Measurements from ENCODE around the gene TCF12.
"Not testable (repeated sequence)": the region's sequence is repeated elsewhere in the genome, so short reads cannot be mapped to it uniquely, and the experiment has no call there.

TCF12 gene

GRCh38 chr15:57097919-57098543 is 179.6 kb downstream of the TCF12 start:
- DNase-seq: not testable (repeated sequence)

GRCh38 chr15:57098896-57099295 is 180.5 kb downstream of the TCF12 start:
- DNase-seq: no peak

DNA sequence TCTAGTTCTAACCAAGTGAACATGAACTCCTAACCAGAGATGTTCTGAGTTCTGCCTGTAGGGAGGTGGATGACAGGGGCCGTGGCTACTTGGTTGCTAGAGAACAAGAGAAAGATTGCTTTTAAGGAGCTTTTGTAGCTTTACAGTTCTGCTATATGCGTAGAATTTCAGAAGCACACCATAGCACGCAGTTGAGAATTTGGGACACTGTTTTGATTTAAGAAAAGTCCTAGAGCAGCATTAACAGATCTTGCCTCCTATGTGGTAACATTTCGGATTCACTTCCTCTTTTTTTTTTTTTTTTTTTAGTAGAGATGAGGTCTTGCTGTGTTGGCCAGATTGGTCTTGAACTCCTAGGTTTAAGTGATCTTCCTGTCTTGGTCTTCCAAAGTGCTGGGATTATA is 181.7 kb downstream of the TCF12 start:
- no peak for DNase-seq

GRCh38 chr15:57102858-57103257 is 184.4 kb downstream of the TCF12 start:
- no peak for DNase-seq

DNA sequence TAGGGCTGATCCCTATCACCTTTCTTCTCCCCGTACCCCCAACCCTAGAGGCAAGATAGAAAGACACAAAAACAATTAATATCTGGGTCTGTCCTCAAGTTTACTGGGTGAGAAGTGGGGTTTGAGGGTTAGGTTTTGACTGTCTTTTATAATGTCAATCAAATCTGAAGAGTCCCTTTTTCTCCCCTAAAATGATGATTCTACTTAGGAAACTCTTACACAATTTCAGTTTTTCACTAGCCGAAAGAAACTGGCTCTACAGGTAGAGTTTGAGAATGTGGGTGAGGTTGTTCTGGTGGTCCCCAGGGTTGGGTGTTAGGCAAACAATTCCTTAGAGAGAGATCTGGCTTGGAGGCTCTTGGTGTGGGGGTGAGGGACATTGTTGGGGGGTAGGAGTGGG is 189.9 kb downstream of the TCF12 start:
- no peak for DNase-seq

GRCh38 chr15:57109005-57109404 is 190.6 kb downstream of the TCF12 start:
- no peak for DNase-seq

- DNase-seq: no peak
These were observed 192.6 kb downstream of the TCF12 start for GRCh38 chr15:57111002-57111401.

GRCh38 chr15:57112178-57112577 is 193.7 kb downstream of the TCF12 start:
- no peak for DNase-seq

- DNase-seq: no peak
These were observed 195.6 kb downstream of the TCF12 start for GRCh38 chr15:57114070-57114469.

- DNase-seq: no peak
These were observed 199.8 kb downstream of the TCF12 start for GRCh38 chr15:57118013-57118799.

DNA sequence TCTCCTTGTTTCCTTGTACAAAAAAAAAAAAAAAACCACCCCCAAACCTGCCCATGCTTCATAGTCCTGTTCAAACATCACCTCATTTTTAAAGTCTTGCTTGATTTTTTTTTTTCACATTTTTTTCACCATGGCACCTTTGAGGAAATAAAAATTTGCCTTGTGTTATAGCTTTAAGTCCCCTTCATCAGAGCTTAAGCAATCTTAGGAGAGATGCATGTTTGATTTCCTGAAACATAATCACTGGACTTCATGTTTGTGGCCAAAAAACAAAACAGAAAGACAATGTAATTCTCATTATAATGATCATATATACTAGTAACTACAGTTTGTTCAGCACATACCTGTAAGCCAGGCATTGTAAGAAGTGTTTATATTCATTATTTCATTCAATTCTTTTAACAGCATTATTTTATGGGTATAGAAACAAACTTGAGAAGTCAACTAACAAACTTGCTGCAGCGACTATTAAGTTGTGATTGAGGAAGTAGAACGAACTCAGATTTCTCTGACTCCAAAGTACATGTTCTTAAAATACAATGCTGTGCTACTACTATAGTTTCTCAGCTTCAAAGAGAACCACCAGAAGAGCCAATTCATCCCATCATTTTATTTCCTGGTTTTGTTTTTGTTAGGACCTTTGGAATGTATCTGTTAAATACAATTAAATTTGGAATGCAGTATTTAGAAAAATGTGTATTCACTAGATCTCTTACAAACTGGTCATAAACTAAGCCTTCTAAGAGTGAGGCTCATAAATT is 203.8 kb downstream of the TCF12 start:
- no peak for DNase-seq

DNA sequence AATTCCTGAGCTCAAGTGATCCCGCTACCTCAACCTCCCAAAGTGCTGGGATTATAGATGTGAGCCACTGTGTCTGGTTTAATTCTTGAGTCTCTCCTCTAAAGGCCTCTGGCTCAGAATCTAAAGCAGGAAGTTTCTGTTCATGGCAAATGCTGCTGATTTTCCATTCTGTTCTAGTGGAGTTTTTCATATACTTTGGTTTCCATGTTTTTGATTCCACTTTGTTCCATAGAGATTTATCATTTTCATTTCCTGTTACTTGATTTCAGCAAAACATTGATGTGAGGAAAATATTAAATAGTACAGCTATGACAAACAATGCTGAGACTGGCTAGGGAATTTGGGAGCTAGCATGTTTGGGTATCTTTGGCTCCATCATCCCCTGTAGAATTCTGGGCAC is 205.6 kb downstream of the TCF12 start:
- no peak for DNase-seq

- no peak for DNase-seq
These were observed 210.6 kb downstream of the TCF12 start for GRCh38 chr15:57129064-57129463.

- no peak for DNase-seq
These were observed 212.5 kb downstream of the TCF12 start for GRCh38 chr15:57130956-57131355.

DNA sequence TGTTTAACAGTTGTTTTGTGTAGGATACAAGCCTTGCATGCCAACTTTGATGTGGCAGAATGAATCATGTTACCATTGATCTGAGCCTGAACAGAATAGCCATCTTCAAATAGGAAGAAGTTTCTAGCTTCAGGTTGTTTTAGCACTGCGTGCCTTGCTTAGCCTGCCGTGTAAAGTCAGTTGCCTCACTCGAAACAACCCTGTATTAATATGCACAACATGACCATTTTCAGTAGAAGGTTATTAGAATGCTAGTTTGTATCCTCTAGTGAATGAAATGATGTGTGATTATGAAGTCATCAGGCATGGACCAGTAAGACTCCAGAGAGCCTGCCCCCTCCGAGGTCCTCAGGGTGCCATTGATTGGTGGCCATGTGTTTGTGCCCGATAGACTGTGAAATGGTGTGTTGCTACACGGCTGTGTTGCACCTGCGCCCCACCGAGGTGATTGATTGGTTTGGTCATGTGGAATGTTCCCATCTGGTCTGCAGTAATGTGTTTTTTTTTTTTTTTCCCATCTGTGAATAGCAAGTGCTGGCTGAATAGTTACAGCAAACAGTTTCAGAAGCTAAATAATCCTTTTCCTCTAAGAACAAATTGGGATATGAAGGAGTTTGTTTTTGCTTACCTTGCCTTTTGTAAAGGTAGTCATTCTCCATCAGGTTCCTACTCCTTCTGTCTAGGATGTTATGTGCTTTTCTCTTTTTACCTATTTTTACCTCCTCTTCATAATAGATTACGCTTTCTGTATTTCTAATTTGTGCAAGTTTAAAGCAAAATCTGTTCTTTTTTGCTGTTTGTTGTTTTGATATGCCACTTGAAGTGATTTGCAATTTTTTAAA is 214.9 kb downstream of the TCF12 start:
- DNase-seq: no peak

GRCh38 chr15:57134071-57134605 is 215.7 kb downstream of the TCF12 start:
- DNase-seq: no peak

GRCh38 chr15:57134851-57135250 is 216.4 kb downstream of the TCF12 start:
- no peak for DNase-seq

- DNase-seq: no peak
These were observed 217.4 kb downstream of the TCF12 start for GRCh38 chr15:57135800-57136199.

GRCh38 chr15:57138349-57138788 is 219.9 kb downstream of the TCF12 start:
- no peak for DNase-seq

- no peak for DNase-seq
These were observed 225.2 kb downstream of the TCF12 start for GRCh38 chr15:57143511-57144078.

DNA sequence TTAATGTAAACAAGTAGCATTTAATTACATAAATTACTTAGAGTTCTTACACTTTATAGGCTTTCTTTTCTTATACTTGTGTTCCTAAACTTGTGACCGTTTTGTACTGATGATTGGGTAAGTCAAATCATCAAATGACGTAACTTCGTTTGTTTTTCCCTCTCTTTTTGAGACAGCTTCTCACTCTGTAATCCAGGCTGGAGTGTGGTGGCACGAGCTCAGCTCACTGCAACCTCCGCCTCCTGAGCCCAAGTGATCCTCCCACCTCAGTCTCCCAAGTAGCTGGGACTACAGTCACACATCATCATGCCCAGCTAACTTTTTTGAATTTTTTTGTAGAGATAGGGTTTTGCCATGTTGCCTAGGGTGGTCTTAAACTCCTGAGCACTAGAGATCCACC is 226.0 kb downstream of the TCF12 start:
- DNase-seq: no peak
